Measurements from ENCODE around the gene TRIM36.

DNA sequence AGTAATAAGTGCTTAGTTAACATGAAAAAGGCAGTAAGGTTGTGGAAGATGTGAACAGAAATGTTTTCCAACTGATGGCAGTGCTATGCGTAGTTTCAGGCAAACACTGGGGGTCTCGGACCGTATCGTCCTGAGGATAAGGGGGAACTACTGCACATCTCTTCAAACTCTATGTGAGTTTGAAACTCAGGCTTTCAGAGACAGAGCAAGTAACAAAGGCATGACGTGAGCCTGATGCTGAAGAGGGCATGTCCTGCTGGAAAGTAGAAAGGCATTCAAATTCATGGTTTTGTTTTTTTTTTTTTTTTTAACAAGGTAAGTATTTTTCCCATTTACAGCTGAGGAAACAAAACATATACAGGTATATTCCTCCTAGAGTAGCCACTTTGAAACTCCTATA lies 59.9 kb downstream of the TRIM36 start:
- TF ChIP-seq, protein P1, sequence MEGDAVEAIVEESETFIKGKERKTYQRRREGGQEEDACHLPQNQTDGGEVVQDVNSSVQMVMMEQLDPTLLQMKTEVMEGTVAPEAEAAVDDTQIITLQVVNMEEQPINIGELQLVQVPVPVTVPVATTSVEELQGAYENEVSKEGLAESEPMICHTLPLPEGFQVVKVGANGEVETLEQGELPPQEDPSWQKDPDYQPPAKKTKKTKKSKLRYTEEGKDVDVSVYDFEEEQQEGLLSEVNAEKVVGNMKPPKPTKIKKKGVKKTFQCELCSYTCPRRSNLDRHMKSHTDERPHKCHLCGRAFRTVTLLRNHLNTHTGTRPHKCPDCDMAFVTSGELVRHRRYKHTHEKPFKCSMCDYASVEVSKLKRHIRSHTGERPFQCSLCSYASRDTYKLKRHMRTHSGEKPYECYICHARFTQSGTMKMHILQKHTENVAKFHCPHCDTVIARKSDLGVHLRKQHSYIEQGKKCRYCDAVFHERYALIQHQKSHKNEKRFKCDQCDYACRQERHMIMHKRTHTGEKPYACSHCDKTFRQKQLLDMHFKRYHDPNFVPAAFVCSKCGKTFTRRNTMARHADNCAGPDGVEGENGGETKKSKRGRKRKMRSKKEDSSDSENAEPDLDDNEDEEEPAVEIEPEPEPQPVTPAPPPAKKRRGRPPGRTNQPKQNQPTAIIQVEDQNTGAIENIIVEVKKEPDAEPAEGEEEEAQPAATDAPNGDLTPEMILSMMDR (IDR thresholded peaks at IDR 0.05) = no peak
- TF ChIP-seq POLR2A (IDR thresholded peaks at IDR 0.05) = no peak
